Suprapubic skin (tissue), 4 donors: ENCODE results near the gene ADTRP.

ENCODE experiments used
- CTCF ChIP-seq, 2 donors: fragments of 200-600 bp in 1 of 2; fragments of 450-650 bp in 1 of 2; sonication (generic) in 1 of 2; IDR thresholded peaks; one replicate each; pipeline ENCODE4 v1.5.1; 2016 to 2019; ENCODE audit warnings: antibody characterized with exemption in 2 of 2, mild to moderate bottlenecking in 1 of 2, moderate library complexity in 1 of 2
- POLR2A ChIP-seq, 2 donors: fragments of 450-650 bp; IDR thresholded peaks; one replicate each; pipeline ENCODE4 v1.6.1; 2017; ENCODE audit warnings: antibody characterized with exemption in 2 of 2, mild to moderate bottlenecking in 2 of 2, moderate library complexity in 2 of 2
- POLR2AphosphoS5 ChIP-seq, 3 donors: sonication (generic); formaldehyde crosslinking; IDR thresholded peaks; one replicate each; pipeline ENCODE4 v1.6.1; 2017; ENCODE audit warnings: antibody characterized with exemption in 3 of 3

- no peak for TF ChIP-seq CTCF (IDR thresholded peaks at IDR 0.05)
- no peak for TF ChIP-seq POLR2AphosphoS5 (IDR thresholded peaks at IDR 0.05)
- TF ChIP-seq POLR2A (IDR thresholded peaks at IDR 0.05) = no peak
Measured at GRCh38 chr6:11785415-11785773, 6.8 kb upstream of the ADTRP start.
